Measurements from ENCODE around the gene GXYLT2. TPM values are rescaled to one million over a fixed set of nuclear protein-coding genes. Genes with fewer than 3 reads are reported as not detected.

The GXYLT2 gene
- total RNA-seq, 1 experiment from 2014 or later, result 4.8 TPM

GRCh38 chr3:72991522-72991921 is 103.7 kb downstream of the GXYLT2 start:
- H3K4me1 Mint-ChIP-seq (ENCODE audit: low read depth, unreplicated experiment), result peaks cover 14% of the 10 kb centered on the region
- no TSS peak for BruUV-seq (replicated peaks)
- peaks cover 4% of the 10 kb centered on the region for H3K36me3 Mint-ChIP-seq (ENCODE audit: insufficient read depth, unreplicated experiment)
- ChIA-PET CTCF (no interaction called here), POLR2A (no interaction called here)
- no peak for TF ChIP-seq CTCF (IDR thresholded peaks at IDR 0.05; ENCODE audit: insufficient read depth in 1 of 2, low read depth in 1 of 2, low read length in 1 of 2, severe bottlenecking in 1 of 2, unreplicated experiment in 1 of 2)
- H3K4me1 ChIP-seq, result peaks cover 10% of the 10 kb centered on the region; the same call in 1 of the 2 replicates
- no peak overlapping the region for H3K4me3 Mint-ChIP-seq (ENCODE audit: unreplicated experiment)
- no peaks in the 10 kb centered on the region for H3K9me3 Mint-ChIP-seq (ENCODE audit: unreplicated experiment)
- intact Hi-C loops (cut with micrococcal nuclease; ENCODE audit: unreplicated experiment), result no loop called here
- no peaks in the 10 kb centered on the region for H3K36me3 ChIP-seq (ENCODE audit: control insufficient read depth, insufficient read depth, low read length)
- H3K27ac Mint-ChIP-seq (ENCODE audit: unreplicated experiment), result no peak overlapping the region
- no peak for DNase-seq
- no peaks in the 10 kb centered on the region for H3K27me3 ChIP-seq (replicated peaks; ENCODE audit: control insufficient read depth, insufficient read depth, low read length)
- no peak overlapping the region for H3K4me3 ChIP-seq (ENCODE audit: low read depth, low read length)
- H3K27me3 Mint-ChIP-seq (ENCODE audit: insufficient read depth, unreplicated experiment), result no peaks in the 10 kb centered on the region
- no peaks in the 10 kb centered on the region for H3K9me3 ChIP-seq

DNA sequence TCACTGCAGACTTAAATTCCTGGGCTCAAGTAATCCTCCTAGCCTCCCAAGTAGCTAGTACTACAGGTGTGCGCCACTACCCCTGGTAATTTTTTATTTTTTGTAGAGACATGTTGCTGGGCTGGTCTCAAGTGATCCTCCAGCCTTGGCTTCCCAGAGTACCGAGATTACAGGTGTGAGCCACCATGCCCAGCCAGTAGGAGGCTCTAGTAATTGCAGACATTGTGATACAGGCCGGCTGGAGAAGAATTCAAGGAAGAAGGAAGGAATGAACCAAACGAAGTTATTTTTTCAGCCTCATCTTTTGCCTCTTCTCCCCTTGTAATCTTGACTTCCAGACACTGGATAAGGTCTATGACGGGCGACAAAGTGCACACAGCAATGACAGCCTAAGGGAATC is 105.5 kb downstream of the GXYLT2 start:
- peaks cover 21% of the 10 kb centered on the region for H3K4me1 Mint-ChIP-seq (ENCODE audit: low read depth, unreplicated experiment)
- H3K9me3 Mint-ChIP-seq (ENCODE audit: unreplicated experiment), result no peaks in the 10 kb centered on the region
- intact Hi-C loops (cut with micrococcal nuclease; ENCODE audit: unreplicated experiment), result no loop called here
- peaks cover 16% of the 10 kb centered on the region; the same call in 1 of the 2 replicates for H3K4me1 ChIP-seq
- no peaks in the 10 kb centered on the region for H3K27me3 Mint-ChIP-seq (ENCODE audit: insufficient read depth, unreplicated experiment)
- TF ChIP-seq CTCF (IDR thresholded peaks at IDR 0.05; ENCODE audit: insufficient read depth in 1 of 2, low read depth in 1 of 2, low read length in 1 of 2, severe bottlenecking in 1 of 2, unreplicated experiment in 1 of 2), result no peak
- H3K4me3 Mint-ChIP-seq (ENCODE audit: unreplicated experiment), result no peak overlapping the region
- ChIA-PET POLR2A (no interaction called here), CTCF (no interaction called here)
- no peak overlapping the region for H3K4me3 ChIP-seq (ENCODE audit: low read depth, low read length)
- H3K9me3 ChIP-seq, result no peaks in the 10 kb centered on the region
- peaks cover 22% of the 10 kb centered on the region for H3K36me3 Mint-ChIP-seq (ENCODE audit: insufficient read depth, unreplicated experiment)
- no peaks in the 10 kb centered on the region for H3K36me3 ChIP-seq (ENCODE audit: control insufficient read depth, insufficient read depth, low read length)
- DNase-seq, result peak in 1 of 2 experiments; percentile 11
- BruUV-seq (replicated peaks), result no TSS peak
- no peak overlapping the region for H3K27ac Mint-ChIP-seq (ENCODE audit: unreplicated experiment)
- no peaks in the 10 kb centered on the region for H3K27me3 ChIP-seq (replicated peaks; ENCODE audit: control insufficient read depth, insufficient read depth, low read length)

DNA sequence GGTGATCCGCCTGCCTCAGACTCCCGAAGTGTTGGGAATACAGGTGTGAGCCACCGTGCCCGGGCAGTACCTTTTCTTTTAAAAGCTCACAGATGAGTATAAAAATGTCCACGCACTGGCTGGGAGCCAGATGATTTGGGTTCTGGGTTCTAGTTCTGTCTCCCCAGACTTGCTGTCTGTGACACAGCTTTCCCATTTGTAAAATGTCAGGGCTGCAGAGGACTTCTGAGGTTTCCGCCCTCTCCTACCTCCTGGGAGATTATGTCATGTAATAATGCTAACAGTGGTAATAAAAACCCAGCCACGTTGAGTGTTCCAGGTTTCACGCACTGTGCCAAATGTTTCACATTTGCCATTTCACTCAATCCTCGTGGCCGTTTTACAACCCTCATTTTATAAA is 107.5 kb downstream of the GXYLT2 start:
- ChIA-PET CTCF (interaction anchor here (0.7 kb wide), 1 partner anchor 580 kb away, joined by 7 read pairs; no protein-coding TSS in a partner anchor), POLR2A (no interaction called here)
- no peaks in the 10 kb centered on the region for H3K9me3 Mint-ChIP-seq (ENCODE audit: unreplicated experiment)
- intact Hi-C loops (cut with micrococcal nuclease; ENCODE audit: unreplicated experiment), result no loop called here
- H3K4me1 Mint-ChIP-seq (ENCODE audit: low read depth, unreplicated experiment), result peaks cover 24% of the 10 kb centered on the region
- H3K4me1 ChIP-seq, result peaks cover 29% of the 10 kb centered on the region
- H3K27ac Mint-ChIP-seq (ENCODE audit: unreplicated experiment), result no peak overlapping the region
- BruUV-seq (replicated peaks), result no TSS peak
- H3K4me3 Mint-ChIP-seq (ENCODE audit: unreplicated experiment), result no peak overlapping the region
- H3K27me3 Mint-ChIP-seq (ENCODE audit: insufficient read depth, unreplicated experiment), result no peaks in the 10 kb centered on the region
- H3K36me3 Mint-ChIP-seq (ENCODE audit: insufficient read depth, unreplicated experiment), result peaks cover 41% of the 10 kb centered on the region
- no peaks in the 10 kb centered on the region for H3K9me3 ChIP-seq
- H3K4me3 ChIP-seq (ENCODE audit: low read depth, low read length), result no peak overlapping the region
- H3K36me3 ChIP-seq (ENCODE audit: control insufficient read depth, insufficient read depth, low read length), result no peaks in the 10 kb centered on the region
- TF ChIP-seq CTCF (IDR thresholded peaks at IDR 0.05; ENCODE audit: insufficient read depth in 1 of 2, low read depth in 1 of 2, low read length in 1 of 2, severe bottlenecking in 1 of 2, unreplicated experiment in 1 of 2), result no peak
- H3K27me3 ChIP-seq (replicated peaks; ENCODE audit: control insufficient read depth, insufficient read depth, low read length), result no peaks in the 10 kb centered on the region
- no peak for DNase-seq

Measured in Caco-2 (cell line).